Measurements from ENCODE around the gene DGKE. TPM values are rescaled to one million over a fixed set of nuclear protein-coding genes. Genes with fewer than 3 reads are reported as not detected.

The DGKE gene
- total and polyA plus RNA-seq, 2 of the 8 experiments (the other 6 are each of a cell fraction or from before 2014, with no cell fraction given), result 1.7 to 7.4 TPM

GRCh38 chr17:56826611-56827414 lies 7.1 kb upstream of the DGKE start:
- Histone ChIP-seq H4K8ac (ENCODE audit: extremely low read depth, insufficient read depth, low read length) (no peak overlapping the region), H2AK5ac (ENCODE audit: low read depth, low read length) (no peak overlapping the region), H2BK12ac (ENCODE audit: low read depth, low read length) (no peak overlapping the region), H2BK5ac (ENCODE audit: low read depth, low read length) (no peak overlapping the region), H3K27me3 (replicated peaks in 1 of 4; ENCODE audit: control insufficient read depth in 3 of 4, extremely low read depth in 1 of 4, insufficient read depth in 3 of 4, low read length in 3 of 4) (no peaks in the 10 kb centered on the region; a peak in 1 of 7 replicates), H2AFZ (ENCODE audit: low read length) (no peak overlapping the region), H3K23ac (ENCODE audit: insufficient read length) (no peak overlapping the region), H3K4me3 (ENCODE audit: extremely low read depth in 1 of 4, insufficient read depth in 2 of 4, low read depth in 3 of 4, low read length in 4 of 4) (no peak overlapping the region), H3K56ac (replicated peaks; ENCODE audit: insufficient read length, low read depth, low read length) (no peak overlapping the region), H3K79me2 (ENCODE audit: control insufficient read depth in 1 of 2, insufficient read depth in 2 of 2, low read length in 2 of 2) (peaks cover 0 to 3% of the 10 kb centered on the region in 2 experiments; a peak in 1 of 4 replicates), H3K9ac (replicated peaks in 1 of 4; ENCODE audit: extremely low read depth in 1 of 4, low read depth in 3 of 4, low read length in 3 of 4) (no peak overlapping the region), H3K79me1 (ENCODE audit: low read depth, low read length) (no peaks in the 10 kb centered on the region; the same call in 1 of the 2 replicates), H3K27ac (ENCODE audit: low read depth, low read length) (no peak overlapping the region), H3K4me1 (replicated peaks in 1 of 4; ENCODE audit: control insufficient read depth in 3 of 4, insufficient read depth in 4 of 4, low read length in 3 of 4) (no peaks in the 10 kb centered on the region), H4K20me1 (replicated peaks in 1 of 2; ENCODE audit: control insufficient read depth in 1 of 2, insufficient read depth in 2 of 2, low read length in 2 of 2) (peaks cover 0 to 6% of the 10 kb centered on the region in 2 experiments), H3K23me2 (ENCODE audit: low read depth, low read length) (no peaks in the 10 kb centered on the region), H3K36me3 (ENCODE audit: control insufficient read depth in 2 of 4, insufficient read depth in 4 of 4, low read length in 3 of 4) (no peaks in the 10 kb centered on the region; a peak in 1 of 8 replicates), H3K18ac (ENCODE audit: extremely low read depth, low read length) (no peak overlapping the region), H2BK15ac (ENCODE audit: low read length) (no peak overlapping the region), H4K5ac (ENCODE audit: insufficient read length, low read depth, low read length) (no peak overlapping the region), H3K14ac (ENCODE audit: insufficient read length) (no peak overlapping the region), H3K4me2 (ENCODE audit: insufficient read depth in 1 of 2, low read depth in 2 of 2, low read length in 2 of 2) (no peak overlapping the region), H3K9me3 (ENCODE audit: insufficient read depth in 2 of 2, low read depth in 1 of 2, low read length in 1 of 2) (no peaks in the 10 kb centered on the region; a peak in 1 of 4 replicates), H2BK20ac (ENCODE audit: low read length) (no peak overlapping the region), H2BK120ac (replicated peaks; ENCODE audit: low read depth, low read length) (no peak overlapping the region), H3K4ac (replicated peaks; ENCODE audit: insufficient read length, low read depth, low read length) (no peak overlapping the region), H4K91ac (replicated peaks; ENCODE audit: insufficient read length, low read length) (no peak overlapping the region)
- POLR2A ChIA-PET (ENCODE audit: partially characterized antibody), result interaction anchor here (0.7 kb wide), 1 partner anchor 148 kb away, joined by 3 read pairs; no protein-coding TSS in a partner anchor
- no peak for DNase-seq (ENCODE audit: low read depth in 1 of 2, low spot score in 2 of 2)
- CTCF ChIA-PET (ENCODE audit: partially characterized antibody), result interaction anchor here (0.7 to 1.4 kb wide), 3 partner anchors 14 to 1299 kb away, joined by 3 to 5 read pairs (median 3); no protein-coding TSS in a partner anchor
- WGBS, 2 experiments (ENCODE audit: extremely low coverage in 1 of 2, insufficient coverage in 1 of 2, insufficient read length in 1 of 2, insufficient replicate concordance in 2 of 2, low coverage in 1 of 2, low lambda C conversion rate in 2 of 2, missing lambda C conversion rate in 1 of 2), result 87% methylated on average over 4 of the region's 4 CpGs; no CpG with 5 or more reads in 1 of the 2 experiments
- FAIRE-seq, result no peak
- TF ChIP-seq POLR2A (IDR thresholded peaks at IDR 0.05; ENCODE audit: control extremely low read depth in 1 of 2, low read depth in 2 of 2, low read length in 2 of 2) (no peak), MAX (IDR thresholded peaks at IDR 0.05) (no peak), EZH2 (IDR thresholded peaks at IDR 0.05; ENCODE audit: low read depth, low read length, severe bottlenecking) (no peak), NANOG (IDR thresholded peaks at IDR 0.05; ENCODE audit: insufficient read depth, low read depth, low read length, poor library complexity, severe bottlenecking) (no peak), CHD1 (IDR thresholded peaks at IDR 0.05; ENCODE audit: low read depth, low read length) (no peak), ASH2L (IDR thresholded peaks at IDR 0.05; ENCODE audit: low read length) (no peak), SP2 (IDR thresholded peaks at IDR 0.05; ENCODE audit: low read length) (no peak), CEBPB (IDR thresholded peaks at IDR 0.05; ENCODE audit: low read depth, low read length) (no peak), CTCF (IDR thresholded peaks at IDR 0.05; ENCODE audit: control extremely low read depth in 1 of 3, insufficient read depth in 1 of 3, low read depth in 1 of 3, low read length in 3 of 3) (no peak)
